Fibroblast of peridontal ligament (primary cell): ENCODE measurements around the gene DNM3.

Experiments used
- DNase-seq: peaks from one replicate; pipeline ENCODE4 v3.0.0-alpha.2; 2010; ENCODE audit errors: extremely low read depth

DNM3 gene

GRCh38 chr1:172105230-172105629, 263.9 kb downstream of the DNM3 start:
- no peak for DNase-seq

GRCh38 chr1:172107316-172107975, 266.1 kb downstream of the DNM3 start:
- DNase-seq: peak; percentile 51

- DNase-seq: peak; percentile 40
Measured at GRCh38 chr1:172108161-172108893, 267.0 kb downstream of the DNM3 start.

- peak; percentile 48 for DNase-seq
Measured at GRCh38 chr1:172109359-172109758, 268.1 kb downstream of the DNM3 start.

GRCh38 chr1:172112576-172112975, 271.3 kb downstream of the DNM3 start:
- DNase-seq: no peak

- DNase-seq: no peak
Measured at GRCh38 chr1:172117800-172118199, 276.5 kb downstream of the DNM3 start.

GRCh38 chr1:172118618-172119017, 277.3 kb downstream of the DNM3 start:
- no peak for DNase-seq

- DNase-seq: no peak
Measured at GRCh38 chr1:172119184-172119583, 277.9 kb downstream of the DNM3 start.

- no peak for DNase-seq
Measured at GRCh38 chr1:172120381-172120780, 279.1 kb downstream of the DNM3 start.

GRCh38 chr1:172121081-172121717, 279.9 kb downstream of the DNM3 start:
- no peak for DNase-seq

- no peak for DNase-seq
Measured at GRCh38 chr1:172122381-172122780, 281.1 kb downstream of the DNM3 start.

- DNase-seq: no peak
Measured at GRCh38 chr1:172125250-172125649, 284.0 kb downstream of the DNM3 start.

GRCh38 chr1:172125812-172126430, 284.6 kb downstream of the DNM3 start:
- DNase-seq: no peak

- peak; percentile 38 for DNase-seq
Measured at GRCh38 chr1:172132836-172133235, 291.5 kb downstream of the DNM3 start.

- DNase-seq: no peak
Measured at GRCh38 chr1:172134087-172134731, 292.9 kb downstream of the DNM3 start.

- peak; percentile 14 for DNase-seq
Measured at GRCh38 chr1:172135076-172135672, 293.9 kb downstream of the DNM3 start.

GRCh38 chr1:172135978-172136610, 294.8 kb downstream of the DNM3 start:
- peak; percentile 90 for DNase-seq

GRCh38 chr1:172136925-172137324, 295.6 kb downstream of the DNM3 start:
- DNase-seq: peak; percentile 33

GRCh38 chr1:172137703-172138454, 296.6 kb downstream of the DNM3 start:
- DNase-seq: peak; percentile 37

- DNase-seq: peak; percentile 15
Measured at GRCh38 chr1:172138634-172139033, 297.3 kb downstream of the DNM3 start.
